GM12801 (cell line): ENCODE data around the gene TP53RK.

ENCODE experiments used
- CTCF ChIP-seq: IDR thresholded peaks from one replicate; pipeline ENCODE4 v1.5.1; 2011; ENCODE audit warnings: control low read depth; ENCODE audit not compliant: insufficient read length; ENCODE audit errors: extremely low read depth

TP53RK gene

GRCh38 chr20:46710153-46710913, 21.1 kb upstream of the TP53RK start:
- TF ChIP-seq CTCF = no peak

- TF ChIP-seq CTCF = no peak
Measured at GRCh38 chr20:46709459-46710152, 20.4 kb upstream of the TP53RK start, which contains the start of gene SLC2A10. TSS of gene SLC2A10 (plus strand) at chr20:46709649. CDS start at chr20:46709737, 88 bp downstream.

- TF ChIP-seq CTCF = no peak
Measured at GRCh38 chr20:46709055-46709458, 19.8 kb upstream of the TP53RK start.

- TF ChIP-seq CTCF = no peak
Measured at GRCh38 chr20:46708172-46708860, 19.1 kb upstream of the TP53RK start.

GRCh38 chr20:46706242-46706641, 17.0 kb upstream of the TP53RK start:
- no peak for TF ChIP-seq CTCF

- TF ChIP-seq CTCF = no peak
Measured at GRCh38 chr20:46705378-46705729, 16.1 kb upstream of the TP53RK start.

- no peak for TF ChIP-seq CTCF
Measured at GRCh38 chr20:46704714-46705377, 15.6 kb upstream of the TP53RK start.
